Loucy (cell line): ENCODE results near the gene ICAM4.

Experiments
- H2AFZ ChIP-seq: fragments of 200-600 bp; sonication (generic); 2 replicates; pipeline ENCODE4 v1.6.0; 2016; ENCODE audit warnings: antibody characterized with exemption, mild to moderate bottlenecking, low read length, moderate library complexity
- H3F3A ChIP-seq: fragments of 200-600 bp; 2 replicates; pipeline ENCODE4 v1.6.0; 2016; ENCODE audit warnings: antibody characterized with exemption, low read depth, mild to moderate bottlenecking
- H3K27me3 ChIP-seq: fragments of 200-600 bp; sonication (generic); 2 replicates; pipeline ENCODE4 v1.6.1; 2014; ENCODE audit warnings: low read length, mild to moderate bottlenecking; ENCODE audit not compliant: insufficient read depth, poor library complexity, severe bottlenecking
- H3K36me3 ChIP-seq: fragments of 200-600 bp; sonication (generic); 2 replicates; pipeline ENCODE4 v1.6.1; 2016; ENCODE audit warnings: low read length; ENCODE audit not compliant: insufficient read depth
- H3K4me1 ChIP-seq: fragments of 200-600 bp; sonication (generic); 2 replicates; pipeline ENCODE4 v1.5.1; 2014; ENCODE audit warnings: low read length, mild to moderate bottlenecking; ENCODE audit not compliant: insufficient read depth, poor library complexity, severe bottlenecking
- H3K4me2 ChIP-seq: fragments of 200-600 bp; sonication (generic); 2 replicates; pipeline ENCODE4 v1.6.0; 2014; ENCODE audit warnings: antibody characterized with exemption, low read length, low read depth, mild to moderate bottlenecking; ENCODE audit not compliant: poor library complexity, severe bottlenecking
- H3K4me3 ChIP-seq: fragments of 200-600 bp; sonication (generic); 2 replicates; pipeline ENCODE4 v1.5.1; 2014; ENCODE audit warnings: low read length, mild to moderate bottlenecking, mixed read lengths; ENCODE audit not compliant: poor library complexity, severe bottlenecking
- H3K79me2 ChIP-seq: fragments of 200-600 bp; sonication (generic); 2 replicates; pipeline ENCODE4 v1.6.1; 2014; ENCODE audit warnings: low read length; ENCODE audit not compliant: insufficient read depth
- H3K9ac ChIP-seq: fragments of 200-600 bp; sonication (generic); 2 replicates; pipeline ENCODE4 v1.6.0; 2014; ENCODE audit warnings: mild to moderate bottlenecking, low read depth, low read length, moderate library complexity; ENCODE audit not compliant: poor library complexity, severe bottlenecking
- H3K9me2 ChIP-seq: fragments of 200-600 bp; sonication (generic); replicated peaks from 2 replicates; pipeline ENCODE4 v1.6.1; 2016; ENCODE audit warnings: low read depth, low read length, mixed read lengths
- H3K9me3 ChIP-seq: fragments of 200-600 bp; sonication (generic); 2 replicates; pipeline ENCODE4 v1.6.1; 2014; ENCODE audit warnings: mild to moderate bottlenecking, antibody characterized with exemption, low read length, low read depth; ENCODE audit not compliant: insufficient read depth
- H4K20me1 ChIP-seq: fragments of 200-600 bp; sonication (generic); 2 replicates; pipeline ENCODE4 v1.6.0; 2014; ENCODE audit warnings: antibody characterized with exemption, low read length, mild to moderate bottlenecking; ENCODE audit not compliant: insufficient read depth, poor library complexity, severe bottlenecking
- EZH2phosphoT487 ChIP-seq: fragments of 200-600 bp; IDR thresholded peaks from 2 replicates; pipeline ENCODE4 v1.6.1; 2018; ENCODE audit warnings: antibody characterized with exemption, mild to moderate bottlenecking, moderate library complexity, borderline replicate concordance
- TF ChIP-seq, protein P1 (sequence below): fragments of 200-600 bp; sonication (generic); conservative IDR thresholded peaks from 2 replicates; pipeline ENCODE4 v1.5.1; 2014; ENCODE audit warnings: mild to moderate bottlenecking, antibody characterized with exemption, low read length

The ICAM4 gene

GRCh38 chr19:10290357-10290875 lies 3.7 kb downstream of the ICAM4 start:
- Histone ChIP-seq H4K20me1 (no peaks in the 10 kb centered on the region), H3K36me3 (peaks cover 3% of the 10 kb centered on the region; the same call in 1 of the 2 replicates), H3K4me2 (peak overlapping the region; percentile 83), H3F3A (no peaks in the 10 kb centered on the region), H3K27me3 (no peaks in the 10 kb centered on the region), H3K9ac (no peak overlapping the region), H3K9me3 (no peaks in the 10 kb centered on the region), H3K79me2 (no peaks in the 10 kb centered on the region), H3K4me3 (no peak overlapping the region), H3K9me2 (no peaks in the 10 kb centered on the region), H2AFZ (no peak overlapping the region), H3K4me1 (peaks cover 29% of the 10 kb centered on the region)
- TF ChIP-seq, protein P1, sequence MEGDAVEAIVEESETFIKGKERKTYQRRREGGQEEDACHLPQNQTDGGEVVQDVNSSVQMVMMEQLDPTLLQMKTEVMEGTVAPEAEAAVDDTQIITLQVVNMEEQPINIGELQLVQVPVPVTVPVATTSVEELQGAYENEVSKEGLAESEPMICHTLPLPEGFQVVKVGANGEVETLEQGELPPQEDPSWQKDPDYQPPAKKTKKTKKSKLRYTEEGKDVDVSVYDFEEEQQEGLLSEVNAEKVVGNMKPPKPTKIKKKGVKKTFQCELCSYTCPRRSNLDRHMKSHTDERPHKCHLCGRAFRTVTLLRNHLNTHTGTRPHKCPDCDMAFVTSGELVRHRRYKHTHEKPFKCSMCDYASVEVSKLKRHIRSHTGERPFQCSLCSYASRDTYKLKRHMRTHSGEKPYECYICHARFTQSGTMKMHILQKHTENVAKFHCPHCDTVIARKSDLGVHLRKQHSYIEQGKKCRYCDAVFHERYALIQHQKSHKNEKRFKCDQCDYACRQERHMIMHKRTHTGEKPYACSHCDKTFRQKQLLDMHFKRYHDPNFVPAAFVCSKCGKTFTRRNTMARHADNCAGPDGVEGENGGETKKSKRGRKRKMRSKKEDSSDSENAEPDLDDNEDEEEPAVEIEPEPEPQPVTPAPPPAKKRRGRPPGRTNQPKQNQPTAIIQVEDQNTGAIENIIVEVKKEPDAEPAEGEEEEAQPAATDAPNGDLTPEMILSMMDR, result no peak
- TF ChIP-seq EZH2phosphoT487, result no peak

GRCh38 chr19:10290876-10291553 lies 4.3 kb downstream of the ICAM4 start:
- H3K4me2 ChIP-seq, result no peak overlapping the region
- H3K9me3 ChIP-seq, result no peaks in the 10 kb centered on the region
- no peak overlapping the region for H3K9ac ChIP-seq
- H3K9me2 ChIP-seq, result no peaks in the 10 kb centered on the region
- TF ChIP-seq, protein P1, result no peak
- TF ChIP-seq EZH2phosphoT487, result no peak
- H3K4me1 ChIP-seq, result peaks cover 25% of the 10 kb centered on the region
- no peaks in the 10 kb centered on the region; the same call in 1 of the 2 replicates for H3K36me3 ChIP-seq
- no peaks in the 10 kb centered on the region for H3K79me2 ChIP-seq
- no peak overlapping the region for H3K4me3 ChIP-seq
- no peaks in the 10 kb centered on the region for H3K27me3 ChIP-seq
- no peak overlapping the region for H2AFZ ChIP-seq
- no peaks in the 10 kb centered on the region for H4K20me1 ChIP-seq
- no peaks in the 10 kb centered on the region for H3F3A ChIP-seq

GRCh38 chr19:10291554-10292205 lies 4.9 kb downstream of the ICAM4 start:
- no peak overlapping the region for H2AFZ ChIP-seq
- H3K4me3 ChIP-seq, result no peak overlapping the region

More at GRCh38 chr19:10291554-10292205, 4.9 kb downstream of the ICAM4 start:
- H3F3A ChIP-seq, result no peaks in the 10 kb centered on the region
- no peak overlapping the region for H3K9ac ChIP-seq
- no peaks in the 10 kb centered on the region for H4K20me1 ChIP-seq
- H3K9me3 ChIP-seq, result no peaks in the 10 kb centered on the region
- H3K36me3 ChIP-seq, result no peaks in the 10 kb centered on the region
- H3K79me2 ChIP-seq, result no peaks in the 10 kb centered on the region
- H3K4me2 ChIP-seq, result no peak overlapping the region
- no peaks in the 10 kb centered on the region for H3K27me3 ChIP-seq
- no peak for TF ChIP-seq EZH2phosphoT487
- TF ChIP-seq, protein P1, result no peak
- H3K9me2 ChIP-seq, result no peaks in the 10 kb centered on the region
- H3K4me1 ChIP-seq, result peaks cover 18% of the 10 kb centered on the region
